ENCODE measurements around the gene HSPB1.
"Not testable (repeated sequence)": the region's sequence is repeated elsewhere in the genome, so short reads cannot be mapped to it uniquely, and the experiment has no call there.

HSPB1 gene

DNA sequence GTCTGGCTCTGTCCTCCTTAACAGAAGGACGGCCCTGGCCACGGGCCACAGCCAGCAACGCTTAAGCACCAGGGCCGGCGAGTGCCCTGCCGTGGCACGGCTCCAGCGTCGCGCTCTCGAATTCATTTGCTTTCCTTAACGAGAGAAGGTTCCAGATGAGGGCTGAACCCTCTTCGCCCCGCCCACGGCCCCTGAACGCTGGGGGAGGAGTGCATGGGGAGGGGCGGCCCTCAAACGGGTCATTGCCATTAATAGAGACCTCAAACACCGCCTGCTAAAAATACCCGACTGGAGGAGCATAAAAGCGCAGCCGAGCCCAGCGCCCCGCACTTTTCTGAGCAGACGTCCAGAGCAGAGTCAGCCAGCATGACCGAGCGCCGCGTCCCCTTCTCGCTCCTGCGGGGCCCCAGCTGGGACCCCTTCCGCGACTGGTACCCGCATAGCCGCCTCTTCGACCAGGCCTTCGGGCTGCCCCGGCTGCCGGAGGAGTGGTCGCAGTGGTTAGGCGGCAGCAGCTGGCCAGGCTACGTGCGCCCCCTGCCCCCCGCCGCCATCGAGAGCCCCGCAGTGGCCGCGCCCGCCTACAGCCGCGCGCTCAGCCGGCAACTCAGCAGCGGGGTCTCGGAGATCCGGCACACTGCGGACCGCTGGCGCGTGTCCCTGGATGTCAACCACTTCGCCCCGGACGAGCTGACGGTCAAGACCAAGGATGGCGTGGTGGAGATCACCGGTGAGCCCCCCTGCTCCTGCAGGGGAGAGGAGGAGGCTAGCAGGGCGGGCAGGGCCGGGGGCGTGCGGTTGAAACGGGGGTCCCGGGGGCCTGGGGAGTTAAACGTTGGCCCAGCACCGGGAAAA, at the start of gene HSPB1:
Gene HSPB1, plus strand, starts transcription at position 327 of the 855 bp plus-strand sequence. Its CDS starts 40 bp downstream, at position 367.
- DNase-seq: peak; percentile 82 to 84

DNA sequence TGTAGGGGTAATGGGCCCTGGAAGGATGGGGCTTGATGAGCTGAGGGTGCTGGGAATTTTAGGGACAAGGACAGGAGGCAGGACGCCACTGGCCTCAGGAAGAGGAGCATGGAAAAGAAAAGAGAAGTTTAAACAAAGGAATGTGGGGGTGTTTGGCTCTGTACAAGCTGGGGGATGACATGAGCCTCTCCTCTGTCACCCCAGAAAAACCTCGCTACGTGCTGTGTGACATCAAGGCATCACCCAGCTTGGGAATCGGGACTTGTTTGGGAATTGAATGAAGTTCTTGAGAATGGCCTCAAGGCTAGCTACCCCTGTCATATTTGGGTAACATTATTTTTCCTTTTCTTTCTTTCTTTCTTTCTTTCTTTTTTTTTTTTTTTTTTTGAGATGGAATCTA, 47.7 kb upstream of the HSPB1 start:
- DNase-seq: no peak

- DNase-seq: no peak
Observed at GRCh38 chr7:76257973-76258372, 44.5 kb upstream of the HSPB1 start.

DNA sequence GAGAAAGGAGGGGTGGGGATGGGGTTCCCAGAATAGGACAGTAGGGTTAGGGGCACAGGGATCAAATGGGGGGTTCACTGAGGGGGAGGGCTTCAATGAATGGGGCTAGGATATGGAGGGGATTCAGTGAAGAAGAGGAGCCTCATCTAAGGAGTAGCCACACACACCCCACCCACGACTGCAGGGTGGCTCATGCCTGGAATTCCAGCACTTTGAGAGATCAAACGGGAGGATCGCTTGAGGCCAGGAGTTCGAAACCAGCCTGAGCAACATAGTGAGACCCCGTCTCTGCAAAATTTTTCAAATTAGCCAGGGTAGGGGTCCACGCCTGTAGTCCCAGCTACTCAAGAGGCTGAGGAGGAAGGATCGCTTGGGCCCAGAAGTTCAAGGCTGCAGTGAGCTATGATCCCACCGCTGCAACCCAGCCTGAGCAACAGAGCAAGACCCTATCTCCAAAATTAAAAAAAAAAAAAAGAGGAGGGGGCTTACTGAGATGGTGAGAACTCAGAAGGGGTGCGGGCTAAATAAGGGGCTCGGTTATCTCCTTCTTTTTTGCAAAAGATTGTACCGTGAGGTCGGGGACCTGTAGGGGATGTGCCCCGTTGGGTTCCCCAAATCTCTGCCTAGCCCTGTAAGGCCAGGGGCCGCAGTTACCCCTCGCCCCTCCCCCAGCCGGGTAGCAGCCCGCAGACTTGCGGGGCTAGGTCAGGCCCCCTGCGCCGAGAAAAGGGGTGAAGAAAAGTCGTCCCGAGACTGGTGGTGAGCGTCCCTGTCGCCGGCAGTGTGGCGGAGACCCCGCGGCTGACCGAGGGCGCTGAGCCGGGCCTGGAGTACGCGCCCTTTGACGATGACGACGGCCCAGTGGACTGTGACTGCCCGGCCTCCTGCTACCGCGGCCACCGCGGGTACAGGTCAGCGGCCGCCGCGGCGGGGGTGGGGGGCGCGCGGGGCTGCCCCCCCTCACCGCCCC, 43.1 kb upstream of the HSPB1 start:
- no peak for DNase-seq

- peak; percentile 42 to 46 for DNase-seq
Observed at GRCh38 chr7:76260171-76260703, 42.2 kb upstream of the HSPB1 start.

DNA sequence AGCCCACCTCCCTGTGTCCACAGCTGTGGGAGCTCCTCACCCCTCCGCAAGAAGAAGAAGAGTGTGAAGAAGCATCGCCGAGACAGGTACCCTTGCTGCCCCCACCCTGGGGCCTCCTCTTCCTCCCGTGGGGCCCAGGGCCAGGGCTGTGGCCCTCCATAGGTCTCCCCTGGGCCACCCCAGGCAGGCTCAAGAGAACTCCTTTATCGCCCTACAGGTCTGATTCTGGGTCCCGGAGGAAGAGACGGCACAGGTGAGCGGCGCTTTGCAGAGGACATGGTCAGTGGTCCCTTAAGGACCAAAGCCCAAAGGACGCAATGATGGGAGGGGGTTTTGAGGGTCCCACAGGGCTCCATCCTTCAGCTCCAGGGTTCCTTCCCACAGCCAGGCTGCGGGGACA, 41.1 kb upstream of the HSPB1 start:
- no peak for DNase-seq

GRCh38 chr7:76261931-76262330, 40.5 kb upstream of the HSPB1 start:
- DNase-seq: no peak

GRCh38 chr7:76262683-76263402, 39.6 kb upstream of the HSPB1 start:
- peak; percentile 23 to 35 for DNase-seq

DNA sequence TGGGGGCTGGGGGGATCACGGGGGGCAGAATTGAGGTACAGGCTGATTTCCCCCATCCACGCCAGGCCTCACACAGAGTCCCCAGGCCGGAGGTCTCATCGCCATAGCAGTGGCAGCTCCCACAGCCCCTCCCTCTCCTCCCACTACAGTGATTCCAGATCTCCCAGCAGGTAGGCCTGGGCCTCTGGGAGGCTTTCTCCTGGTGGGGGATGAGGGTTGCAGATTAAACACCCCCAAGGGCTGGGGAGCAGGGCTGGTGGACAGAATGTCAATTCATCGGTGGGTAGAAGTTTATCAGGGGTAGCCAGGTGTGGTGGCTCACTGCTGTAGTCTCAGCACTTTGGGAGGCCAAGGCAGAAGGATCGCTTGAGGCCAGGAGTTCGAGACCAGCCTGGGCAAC, 37.2 kb upstream of the HSPB1 start:
- no peak for DNase-seq

DNA sequence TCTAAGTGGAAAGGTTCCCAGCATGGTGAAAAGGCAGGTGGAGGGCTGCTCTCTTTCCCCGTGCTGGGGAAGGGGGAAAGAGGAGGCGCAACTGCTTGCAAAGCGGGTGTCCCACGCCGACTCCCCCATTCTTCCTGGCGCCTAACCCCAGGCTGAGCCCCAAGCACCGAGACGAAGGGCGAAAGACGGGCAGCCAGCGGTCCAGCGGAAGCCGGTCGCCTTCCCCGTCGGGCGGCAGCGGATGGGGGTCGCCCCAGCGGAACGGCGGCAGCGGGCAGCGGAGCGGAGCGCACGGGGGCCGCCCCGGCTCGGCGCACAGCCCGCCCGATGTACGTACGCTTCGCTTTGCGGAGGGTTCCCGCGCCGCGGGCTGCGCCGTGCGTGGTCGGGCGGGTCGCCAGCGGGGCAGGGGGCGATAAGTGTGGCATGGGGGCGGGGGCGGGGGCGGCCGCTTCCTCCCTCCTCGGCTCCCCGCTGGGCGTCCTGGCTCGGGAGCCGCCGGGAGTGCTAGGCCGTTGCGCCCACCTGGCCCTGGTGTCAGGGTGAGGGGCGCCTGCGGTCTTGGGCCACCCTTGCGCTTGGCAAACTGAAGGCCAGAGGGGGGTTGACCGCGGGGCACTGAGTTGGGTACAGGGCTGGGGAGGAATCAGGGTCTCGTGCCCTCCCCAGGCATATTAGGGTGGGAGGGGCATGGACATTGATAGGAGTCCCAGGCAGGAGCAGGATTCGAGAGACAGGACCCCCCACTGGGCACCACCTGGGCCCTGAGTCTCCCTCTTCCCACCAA, 35.2 kb upstream of the HSPB1 start:
- DNase-seq: no peak

- DNase-seq: no peak
Observed at GRCh38 chr7:76267894-76268183, 34.6 kb upstream of the HSPB1 start.

GRCh38 chr7:76268376-76268775, 34.1 kb upstream of the HSPB1 start:
- DNase-seq: no peak

DNA sequence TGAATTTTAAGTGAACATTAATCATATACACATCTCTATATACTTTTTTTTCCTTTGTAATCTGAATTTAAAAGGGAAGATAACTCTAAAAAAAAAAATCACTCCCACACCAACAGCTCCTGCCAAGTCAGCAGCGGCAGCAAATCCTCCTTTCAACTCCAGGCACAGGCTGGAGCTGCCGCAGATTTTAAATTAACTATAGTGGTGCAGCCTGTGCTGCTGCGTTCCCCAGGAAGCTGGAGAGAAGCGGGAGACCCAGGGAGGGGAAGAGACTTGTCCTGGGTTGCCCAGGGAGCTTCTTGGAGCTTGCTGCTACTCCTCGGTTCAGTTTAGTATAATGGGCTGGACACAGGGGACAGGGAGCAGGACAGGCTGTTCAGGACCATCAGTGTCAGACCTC, 32.6 kb upstream of the HSPB1 start:
- DNase-seq: no peak

DNA sequence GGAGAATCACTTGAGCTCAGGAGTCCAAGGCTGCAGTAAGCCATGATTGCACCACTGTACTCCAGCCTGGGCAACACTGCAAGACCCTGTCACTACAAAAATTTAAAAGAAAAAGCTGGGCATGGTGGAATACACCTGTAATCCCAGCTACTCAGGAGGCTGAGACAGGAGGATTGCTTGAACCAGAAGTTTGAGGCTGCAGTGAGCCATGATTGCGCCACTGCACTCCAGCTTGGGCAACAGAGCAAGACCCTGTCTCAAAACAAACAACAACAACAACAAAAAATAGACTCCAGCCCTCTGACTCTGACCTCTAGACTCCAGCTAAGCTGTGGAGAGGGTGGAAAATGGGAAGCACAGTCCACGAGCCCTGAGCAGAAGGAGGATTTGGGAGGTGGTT, 31.1 kb upstream of the HSPB1 start:
- not testable (repeated sequence) for DNase-seq

- no peak for DNase-seq
Observed at GRCh38 chr7:76272142-76272541, 30.3 kb upstream of the HSPB1 start.

DNA sequence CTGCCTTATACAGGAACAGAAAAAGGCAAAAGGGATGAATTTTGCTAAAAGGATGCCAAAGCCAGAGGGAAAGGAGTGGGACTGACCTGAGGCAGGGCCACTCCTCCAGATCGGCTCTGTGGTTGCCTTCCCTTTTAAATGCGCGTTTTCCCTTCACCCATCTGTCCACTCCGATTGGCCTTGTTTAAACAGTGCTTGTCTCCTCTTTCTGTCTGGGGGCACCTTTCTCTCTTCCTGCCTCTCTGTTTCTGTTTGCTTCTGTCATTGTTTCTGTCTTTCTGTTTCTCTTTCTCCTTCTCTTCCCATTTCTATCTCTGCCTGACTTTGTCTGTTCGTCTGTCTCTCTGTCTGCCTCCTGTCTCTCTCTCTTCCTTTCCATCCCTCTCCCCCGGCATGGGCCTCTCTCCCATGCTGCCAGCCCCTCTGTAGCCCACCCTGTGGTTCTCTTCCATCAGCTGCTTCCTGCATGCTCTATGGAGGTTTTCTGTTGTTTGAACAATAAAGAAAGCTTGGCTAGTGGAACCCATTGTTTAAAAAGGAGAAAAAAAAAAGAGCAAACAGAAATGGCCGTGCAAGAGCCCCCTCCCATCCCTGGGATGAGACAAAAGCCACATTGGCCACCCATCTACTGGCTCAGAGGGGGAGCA, 29.5 kb upstream of the HSPB1 start:
- DNase-seq: no peak

GRCh38 chr7:76273503-76273902, 29.0 kb upstream of the HSPB1 start:
- no peak for DNase-seq

DNA sequence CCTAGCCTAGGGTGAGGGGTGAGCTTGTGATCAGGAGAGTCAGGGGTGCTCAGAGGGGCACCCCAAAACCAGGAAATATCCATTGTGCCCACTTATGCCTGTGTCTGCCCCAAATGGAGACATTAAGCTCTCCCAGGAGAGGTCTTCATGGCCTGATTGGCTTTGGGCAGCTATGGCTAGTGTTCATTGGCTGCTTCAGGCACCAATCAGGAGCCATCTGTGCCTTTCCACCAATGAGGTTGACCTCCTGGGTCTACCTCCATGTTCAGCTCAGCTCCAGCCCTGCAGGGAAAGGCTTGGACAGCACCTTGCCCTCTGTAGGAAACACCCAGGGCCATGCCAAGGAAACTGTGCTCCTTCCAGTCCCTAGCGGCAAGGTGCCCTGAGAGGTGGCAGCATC, 23.9 kb upstream of the HSPB1 start:
- DNase-seq: no peak

- DNase-seq: no peak
Observed at GRCh38 chr7:76280408-76280807, 22.1 kb upstream of the HSPB1 start.

DNA sequence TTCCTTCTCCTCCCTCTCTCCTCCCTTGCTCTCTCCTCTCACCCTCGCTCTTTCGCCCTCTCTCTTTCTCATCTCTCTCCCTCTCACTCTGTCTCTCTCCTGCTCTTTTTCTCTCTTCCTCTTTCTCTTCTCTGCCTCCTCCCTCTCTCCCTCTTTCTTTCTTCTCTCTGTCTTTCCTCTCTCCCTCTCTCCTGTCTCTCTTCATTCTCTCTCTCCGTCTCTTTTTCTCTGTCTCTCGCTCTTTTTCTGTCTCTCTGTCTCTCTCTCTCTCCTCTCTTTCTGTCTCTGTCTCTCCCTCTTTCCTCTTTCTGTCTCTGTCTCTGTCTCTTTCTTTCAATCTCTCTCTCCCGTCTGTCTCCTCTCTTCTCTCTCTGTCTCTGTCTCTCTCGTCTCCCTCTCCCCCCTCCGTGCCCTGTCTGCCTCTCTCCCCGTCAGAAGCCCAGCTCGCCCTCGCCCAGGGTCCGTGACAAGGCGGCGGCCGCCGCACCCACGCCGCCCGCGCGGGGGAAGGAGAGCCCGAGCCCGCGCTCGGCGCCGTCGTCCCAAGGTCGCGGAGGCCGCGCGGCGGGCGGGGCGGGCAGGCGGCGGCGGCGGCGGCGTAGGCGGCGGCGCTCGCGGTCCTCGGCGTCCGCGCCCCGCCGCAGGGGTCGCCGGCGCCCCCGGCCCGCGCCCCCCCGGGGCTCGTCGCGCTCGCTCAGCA, 21.3 kb upstream of the HSPB1 start:
- peak in 1 of 2 donors; percentile 13 for DNase-seq

Data from CD4-positive, alpha-beta T cell treated with Interferon alpha-2 for 1 hour (primary cell).